Body of pancreas (tissue), 4 donors: ENCODE measurements around the gene F8.
"Not testable (repeated sequence)": the region's sequence is repeated elsewhere in the genome, so short reads cannot be mapped to it uniquely, and the experiment has no call there.

Experiments
- CTCF ChIP-seq, 7 experiments: fragments of 450-650 bp in 4 of 7; fragments of 200-600 bp in 3 of 7; sonication (generic) in 3 of 7; IDR thresholded peaks; one replicate each; pipeline ENCODE4 v1.5.1; 2016 to 2019; ENCODE audit warnings: antibody characterized with exemption in 7 of 7
- POLR2A ChIP-seq, 3 donors: fragments of 450-650 bp; IDR thresholded peaks; one replicate each; pipeline ENCODE4 v1.6.1; 2016; ENCODE audit warnings: antibody characterized with exemption in 3 of 3, mild to moderate bottlenecking in 2 of 3

- not testable (repeated sequence) for TF ChIP-seq CTCF, POLR2A (IDR thresholded peaks at IDR 0.05)
Measured at GRCh38 chrX:154910048-154910447, 112.5 kb downstream of the F8 start.
